Measurements from ENCODE around the gene IFI30. TPM values are rescaled to one million over a fixed set of nuclear protein-coding genes. Genes with fewer than 3 reads are reported as not detected.

The IFI30 gene
- total RNA-seq, 1 donor from 2014 or later, result 17.0 TPM

DNA sequence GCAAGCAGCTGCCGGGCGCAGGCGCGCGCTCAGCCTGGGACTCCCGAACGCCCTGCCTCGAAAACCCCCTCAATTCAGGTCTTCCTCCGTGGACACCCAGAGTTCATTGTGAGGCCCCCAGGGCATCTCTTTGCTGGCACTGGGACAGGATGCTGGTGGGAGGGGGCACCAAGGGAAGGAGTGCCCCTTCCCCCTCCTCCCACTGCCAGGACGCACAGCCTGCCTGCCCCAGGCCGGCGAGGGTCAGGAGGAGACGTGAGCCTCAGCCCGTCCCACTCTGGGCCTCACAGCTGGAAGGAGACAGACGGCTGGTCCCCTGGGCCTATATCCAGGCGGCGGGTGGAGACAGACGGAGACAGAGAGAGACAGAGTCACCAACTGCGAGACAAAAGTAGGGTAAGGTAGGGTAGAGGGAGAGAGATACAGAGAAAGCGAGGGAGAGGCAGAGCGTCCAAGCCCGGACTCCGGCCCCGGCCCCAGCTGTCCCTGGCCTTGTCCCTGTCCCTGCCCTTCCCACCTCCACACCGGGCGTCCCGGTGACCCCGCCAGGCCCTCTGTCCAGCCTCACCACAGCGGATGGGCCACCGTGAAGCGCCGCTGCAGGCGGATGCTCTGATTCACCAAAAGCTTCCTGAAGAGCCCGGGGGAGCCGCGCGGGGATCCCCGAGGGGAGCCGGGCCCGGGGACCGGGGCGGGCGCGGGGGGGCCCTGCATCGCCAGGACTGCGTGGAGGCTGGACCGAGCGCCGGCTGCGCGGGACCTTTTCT lies 52.3 kb downstream of the IFI30 start, which contains the start of gene PDE4C:
TSS of gene PDE4C (minus strand) at position 737 of the 767 bp plus-strand sequence. CDS start at position 714, 23 bp downstream.
- ATAC-seq, result no peak

DNA sequence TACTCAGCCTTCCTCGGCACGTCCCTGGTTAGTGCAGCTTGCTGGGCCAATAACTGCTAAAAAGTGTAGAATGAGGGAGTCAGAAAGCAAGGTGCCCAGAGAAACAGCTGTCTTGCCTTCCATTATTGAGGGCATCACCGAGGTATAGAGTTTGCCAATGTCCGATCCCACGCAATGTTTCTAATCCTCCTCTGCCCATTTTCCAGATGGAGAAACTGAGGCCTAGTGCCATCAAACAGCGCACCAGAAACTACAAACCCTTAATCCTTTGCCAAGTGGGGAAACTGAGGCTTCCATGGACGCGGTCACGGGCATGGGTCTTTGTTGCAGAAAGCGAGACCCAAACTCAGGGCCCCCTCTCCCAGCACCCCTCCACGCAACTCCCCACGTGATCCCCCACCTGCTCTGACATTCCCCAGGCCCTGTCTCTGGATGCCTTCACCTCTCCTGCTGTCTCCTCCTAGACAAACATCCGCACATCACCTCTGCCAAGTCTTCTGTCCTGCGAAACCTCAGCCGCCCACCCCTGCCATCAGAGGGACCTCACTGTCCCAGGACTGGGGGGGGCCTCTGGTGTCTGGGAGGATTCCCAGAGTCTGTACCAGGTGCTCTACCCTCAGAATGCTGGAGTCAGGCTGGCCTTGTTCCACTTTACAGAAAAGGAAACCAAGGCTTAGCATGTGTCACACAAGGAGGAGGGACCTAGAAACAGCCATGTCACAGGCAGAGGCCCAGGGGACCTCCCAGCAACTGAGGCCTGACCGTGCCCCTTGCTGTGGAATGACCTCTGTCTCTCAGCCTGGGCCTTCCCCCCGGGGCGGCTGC lies 53.6 kb downstream of the IFI30 start:
- no peak for ATAC-seq

Other genes starting within 250 kb of the IFI30 start
- gene CCDC124, start 240.8 kb upstream of the IFI30 start, total RNA-seq, result 52.5 TPM
- not detected for gene KCNN1, start 206.7 kb upstream of the IFI30 start, total RNA-seq
- gene ARRDC2, start 165.6 kb upstream of the IFI30 start, total RNA-seq, result 6.3 TPM
- 0.36 TPM for gene IL12RB1, start 86.9 kb upstream of the IFI30 start, total RNA-seq
- gene MAST3, start 76.0 kb upstream of the IFI30 start, total RNA-seq, result 3.2 TPM
- gene PIK3R2, start 20.6 kb upstream of the IFI30 start, total RNA-seq, result 35.6 TPM
- 6.8 TPM for gene MPV17L2, start 19.4 kb downstream of the IFI30 start, total RNA-seq
- gene RAB3A, start 30.2 kb downstream of the IFI30 start, total RNA-seq, result 1.1 TPM
- 0.16 TPM for gene PDE4C, start 52.6 kb downstream of the IFI30 start, total RNA-seq
- gene IQCN, start 100.6 kb downstream of the IFI30 start, total RNA-seq, result 0.56 TPM
- 61.5 TPM for gene JUND, start 107.8 kb downstream of the IFI30 start, total RNA-seq
- gene LSM4, start 149.3 kb downstream of the IFI30 start, total RNA-seq, result 85.0 TPM
- gene PGPEP1, start 166.8 kb downstream of the IFI30 start, total RNA-seq, result 5.5 TPM
- 3.9 TPM for gene GDF15, start 212.3 kb downstream of the IFI30 start, total RNA-seq
- 0.48 TPM for gene LRRC25, start 223.8 kb downstream of the IFI30 start, total RNA-seq
- 15.7 TPM for gene SSBP4, start 245.6 kb downstream of the IFI30 start, total RNA-seq